Fibroblast of skin of abdomen (primary cell): ENCODE results near the gene TAB2.
"Not testable (repeated sequence)": the region's sequence is repeated elsewhere in the genome, so short reads cannot be mapped to it uniquely, and the experiment has no call there.

Source experiments
- DNase-seq: peaks from one replicate; pipeline ENCODE4 v3.0.0-alpha.2; 2013

TAB2 gene

DNA sequence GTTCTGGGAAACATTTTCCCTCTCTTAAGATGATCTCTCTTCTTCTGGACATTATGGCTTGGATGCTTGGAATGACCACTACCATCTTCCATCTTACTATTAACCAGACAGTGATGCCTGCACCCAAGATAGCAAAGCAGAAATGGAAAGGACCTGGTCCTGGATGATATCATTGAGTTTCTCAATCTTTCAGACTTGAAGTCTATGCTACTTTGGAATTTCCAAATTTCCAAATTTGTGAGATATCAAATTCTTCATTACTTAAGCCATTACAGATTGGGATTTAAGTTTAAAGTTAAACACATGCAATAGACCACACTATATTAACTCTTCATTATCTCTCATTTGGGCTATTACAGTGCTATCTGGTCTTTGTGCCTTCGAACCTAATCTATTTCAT lies 3.7 kb upstream of the TAB2 start:
- DNase-seq, result no peak

DNA sequence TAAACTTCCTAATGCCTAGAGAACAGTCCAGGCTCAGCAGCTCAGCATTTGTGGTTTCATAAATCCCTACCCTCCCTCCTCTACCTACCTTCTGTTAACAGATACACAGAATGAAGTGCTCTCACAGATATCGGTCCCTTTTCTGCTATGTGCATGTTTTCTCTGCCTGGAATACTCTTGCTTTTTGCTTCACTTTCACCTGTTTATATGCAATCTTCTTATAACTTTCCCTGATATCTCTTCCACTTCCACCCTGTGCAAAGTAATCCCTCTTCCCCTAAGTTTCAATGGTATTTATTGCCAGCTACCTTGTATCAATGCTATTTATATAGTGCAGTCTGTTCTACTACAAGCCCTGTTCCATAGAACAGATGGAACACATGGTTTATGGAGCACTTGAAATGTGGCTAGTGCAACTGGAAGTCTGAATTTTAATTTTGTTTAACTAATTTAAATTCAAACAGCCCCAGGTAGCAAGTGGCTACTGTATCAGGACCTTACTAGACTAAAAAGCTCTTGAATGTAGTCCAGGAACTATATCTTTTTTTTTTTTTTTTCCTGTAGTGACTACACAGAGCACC lies 3.1 kb upstream of the TAB2 start:
- no peak for DNase-seq

- no peak for DNase-seq
Observed at GRCh38 chr6:149316108-149316727, 1.3 kb upstream of the TAB2 start.

DNA sequence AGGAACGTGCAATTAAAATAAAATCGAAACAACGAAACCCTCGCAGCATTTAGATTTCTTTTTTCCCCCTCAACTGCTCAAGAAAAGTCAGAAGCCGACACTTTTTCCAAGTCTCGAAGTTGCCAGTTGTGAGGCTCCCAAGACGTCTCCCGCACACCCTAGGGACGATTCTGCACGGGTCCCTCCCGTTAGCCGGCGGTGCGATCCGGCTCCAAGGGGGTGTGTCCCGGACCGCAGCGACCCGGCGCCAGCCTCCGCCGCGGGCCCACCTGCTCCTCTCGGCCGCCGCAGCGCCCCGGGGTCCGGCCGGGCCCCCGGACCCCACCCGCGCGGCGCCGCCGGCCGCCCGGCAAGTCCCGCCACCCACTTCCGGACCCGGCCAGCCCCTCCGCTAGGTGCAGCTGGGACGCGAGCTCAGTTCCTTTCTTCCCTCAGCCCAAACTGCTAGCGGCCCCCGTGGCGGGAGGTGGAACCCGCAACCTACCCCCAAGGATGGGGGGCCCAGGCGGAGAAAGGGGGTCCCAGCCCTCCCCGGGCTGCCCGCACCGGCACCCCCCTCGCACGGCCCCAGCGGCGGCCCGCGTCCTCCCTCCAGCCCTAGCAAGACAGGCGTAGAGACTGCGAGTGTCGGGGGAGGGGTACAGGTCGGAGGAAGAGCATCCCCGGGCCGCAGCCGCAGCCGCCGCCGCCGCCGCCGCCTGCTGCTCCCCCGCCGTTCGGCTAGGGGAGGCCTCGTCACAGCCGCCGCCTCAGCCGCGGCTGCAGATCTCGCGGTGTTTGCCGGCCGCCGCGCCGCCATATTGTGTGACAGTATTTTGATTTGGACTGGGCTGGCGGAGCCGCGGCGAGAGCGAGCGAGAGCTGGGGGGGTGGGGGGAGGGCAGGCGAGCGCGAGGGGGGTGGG lies 520 bp upstream of the TAB2 start:
- DNase-seq, result peak; percentile 96

DNA sequence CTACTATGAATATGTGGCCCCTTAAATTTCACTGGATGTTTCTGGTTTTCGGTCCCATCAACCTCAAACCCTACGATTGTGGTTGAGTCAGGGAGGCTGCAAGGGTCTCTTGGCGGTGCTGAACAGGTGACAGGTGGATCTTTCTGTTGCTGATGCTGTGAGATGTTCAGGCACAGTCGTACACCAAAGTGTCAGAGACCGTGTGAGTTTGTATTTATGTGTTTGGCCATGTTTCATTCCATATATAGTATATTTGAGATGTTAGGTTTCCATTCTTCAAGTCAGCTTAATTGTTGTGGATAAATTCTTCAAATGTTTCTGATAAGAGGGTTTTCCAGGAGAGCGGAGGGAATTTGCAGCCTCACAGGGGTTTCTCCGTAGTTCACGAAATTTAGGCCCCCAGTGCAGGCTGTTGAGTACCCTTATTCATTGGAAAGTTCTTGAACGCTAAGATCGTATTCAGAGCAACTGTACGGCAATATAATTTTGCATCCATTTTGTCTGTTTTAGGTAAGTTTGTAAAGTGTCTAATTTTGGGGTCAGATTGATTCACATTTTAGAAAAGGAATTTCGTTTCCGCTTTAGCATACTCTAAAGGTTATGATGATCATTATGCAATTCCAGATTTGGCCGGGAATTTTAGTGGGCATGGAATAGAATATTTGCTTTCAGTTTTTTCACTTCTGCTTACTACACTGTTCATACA lies 1.2 kb downstream of the TAB2 start:
- DNase-seq, result peak; percentile 25

- no peak for DNase-seq
Observed at GRCh38 chr6:149319422-149319821, 1.9 kb downstream of the TAB2 start.

GRCh38 chr6:149320016-149320415 lies 2.5 kb downstream of the TAB2 start:
- not testable (repeated sequence) for DNase-seq

DNA sequence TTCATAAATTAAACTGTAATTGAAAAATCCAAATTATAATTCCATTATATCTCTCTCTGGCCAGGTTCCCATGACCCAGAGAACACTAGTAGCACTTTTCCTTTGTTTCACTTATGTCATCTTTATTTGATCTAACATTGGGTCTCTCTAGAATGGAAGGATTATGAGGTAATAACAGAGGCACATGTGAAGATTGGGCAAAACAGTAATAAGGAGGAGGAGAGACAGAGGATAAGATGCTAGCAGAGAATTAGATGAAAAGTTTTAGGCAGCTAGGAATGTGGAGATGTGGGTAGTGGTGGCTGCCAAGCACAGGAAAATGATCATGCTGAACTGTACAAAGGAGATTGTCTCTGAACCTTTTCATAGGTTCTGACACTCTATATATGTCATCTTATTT lies 3.3 kb downstream of the TAB2 start:
- DNase-seq, result no peak

- DNase-seq, result no peak
Observed at GRCh38 chr6:149323353-149323752, 5.8 kb downstream of the TAB2 start.

GRCh38 chr6:149323925-149324324 lies 6.4 kb downstream of the TAB2 start:
- no peak for DNase-seq

- no peak for DNase-seq
Observed at GRCh38 chr6:149324428-149324827, 6.9 kb downstream of the TAB2 start.

- DNase-seq, result no peak
Observed at GRCh38 chr6:149325648-149326236, 8.2 kb downstream of the TAB2 start.

DNA sequence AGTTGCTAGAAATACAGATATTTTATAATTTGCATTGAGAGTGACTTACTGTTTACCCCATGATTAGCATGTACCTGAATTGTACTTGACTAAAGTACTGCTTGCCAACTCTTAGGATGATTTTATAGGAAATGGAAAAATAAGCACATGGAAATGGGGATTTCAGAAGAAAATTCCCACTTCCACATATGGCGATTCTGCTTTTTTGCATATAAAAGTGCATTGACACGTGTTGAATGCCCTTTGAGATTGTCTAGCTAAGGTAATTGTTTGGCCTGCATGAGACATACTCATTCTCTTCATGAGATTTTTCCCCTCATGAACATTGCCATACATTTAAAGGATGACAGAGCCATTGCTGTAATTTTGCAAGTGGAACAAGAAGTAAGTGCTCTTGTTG lies 10.1 kb downstream of the TAB2 start:
- no peak for DNase-seq

DNA sequence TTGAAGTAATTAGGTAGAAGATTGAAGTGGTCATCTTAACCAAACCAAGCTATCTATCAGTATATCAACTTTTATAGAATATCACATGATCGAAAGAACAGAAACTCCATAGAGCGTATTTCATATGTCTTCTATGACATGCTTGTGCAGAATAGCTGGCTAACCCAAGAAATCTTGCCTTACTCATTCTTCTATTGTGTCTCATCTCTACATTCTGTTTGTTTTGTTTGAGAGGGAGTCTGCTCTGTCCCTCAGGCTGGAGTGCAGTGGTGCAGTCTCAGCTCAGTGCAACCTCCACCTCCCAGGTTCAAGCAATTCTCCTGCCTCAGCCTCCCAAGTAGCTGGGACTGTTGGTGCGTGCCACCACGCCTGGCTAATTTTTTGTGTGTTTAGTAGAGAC lies 10.6 kb downstream of the TAB2 start:
- no peak for DNase-seq

GRCh38 chr6:149329529-149329928 lies 12.0 kb downstream of the TAB2 start:
- DNase-seq, result no peak

DNA sequence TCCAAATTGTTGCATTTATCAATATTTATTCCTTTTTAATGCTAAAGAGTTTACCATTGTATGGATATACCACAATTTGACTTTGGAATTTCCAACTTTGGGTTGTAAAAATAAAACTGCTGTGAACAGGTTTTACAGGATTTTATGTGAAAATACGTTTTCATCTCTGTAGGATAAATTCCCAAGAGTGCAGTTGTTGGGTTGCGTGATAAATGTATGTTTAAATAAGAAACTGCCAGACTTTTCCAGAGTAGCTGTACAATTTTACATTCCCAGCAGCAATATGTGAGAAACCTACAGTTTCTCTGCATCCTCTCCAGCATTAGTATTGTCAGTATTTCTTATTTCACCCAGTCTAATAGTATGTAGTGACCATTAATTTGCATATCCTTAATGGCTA lies 12.6 kb downstream of the TAB2 start:
- no peak for DNase-seq

GRCh38 chr6:149331043-149331807 lies 13.7 kb downstream of the TAB2 start:
- DNase-seq, result no peak

GRCh38 chr6:149331871-149332270 lies 14.4 kb downstream of the TAB2 start:
- DNase-seq, result peak; percentile 28

GRCh38 chr6:149332602-149333265 lies 15.2 kb downstream of the TAB2 start:
- DNase-seq, result no peak

DNA sequence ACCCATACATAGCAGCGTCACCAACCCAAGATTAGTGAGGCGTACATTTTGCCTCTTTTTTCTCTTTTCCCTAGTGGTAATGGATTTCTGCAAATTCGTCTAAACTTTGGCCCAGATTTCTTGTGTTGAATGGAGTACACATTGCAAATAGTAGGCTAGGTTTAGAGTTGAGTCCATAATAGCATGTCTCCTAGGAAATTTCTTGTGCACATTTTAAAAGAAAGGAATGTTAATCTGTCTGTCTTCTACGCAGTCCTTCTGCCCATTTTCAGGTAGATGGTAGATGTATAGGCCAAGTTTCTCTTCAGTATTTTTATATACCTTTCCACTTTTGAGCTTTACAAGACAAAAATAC lies 15.7 kb downstream of the TAB2 start:
- DNase-seq, result no peak

DNA sequence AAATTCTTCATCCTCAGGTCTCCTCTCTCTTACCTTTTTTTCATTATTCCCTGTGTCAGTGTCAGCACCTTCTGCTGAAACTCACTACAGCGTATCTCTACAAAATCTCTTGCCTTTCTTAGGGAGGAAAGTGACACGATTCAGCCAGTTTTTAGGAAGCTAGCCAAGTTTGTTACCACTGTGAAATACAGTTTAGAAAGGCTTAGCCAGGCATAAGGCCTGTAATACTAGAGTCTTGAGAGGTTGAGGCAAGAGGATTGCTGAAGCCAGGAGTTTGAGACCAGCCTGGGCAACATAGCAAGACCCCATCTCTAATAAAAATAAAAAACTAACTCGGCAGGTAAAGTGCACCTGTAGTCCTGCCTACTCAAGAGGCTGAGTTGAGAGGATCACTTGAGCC lies 16.7 kb downstream of the TAB2 start:
- DNase-seq, result peak; percentile 56
